22Rv1 (cell line): ENCODE results near the gene SIRT2.

Source experiments
- CTCF ChIP-seq: fragments of 450-650 bp; IDR thresholded peaks from 2 replicates; pipeline ENCODE4 v1.5.1; 2017; ENCODE audit warnings: mild to moderate bottlenecking
- ZFX ChIP-seq: fragments of 450-650 bp; IDR thresholded peaks from 2 replicates; pipeline ENCODE4 v1.6.1; 2017; ENCODE audit warnings: antibody characterized with exemption, borderline replicate concordance

DNA sequence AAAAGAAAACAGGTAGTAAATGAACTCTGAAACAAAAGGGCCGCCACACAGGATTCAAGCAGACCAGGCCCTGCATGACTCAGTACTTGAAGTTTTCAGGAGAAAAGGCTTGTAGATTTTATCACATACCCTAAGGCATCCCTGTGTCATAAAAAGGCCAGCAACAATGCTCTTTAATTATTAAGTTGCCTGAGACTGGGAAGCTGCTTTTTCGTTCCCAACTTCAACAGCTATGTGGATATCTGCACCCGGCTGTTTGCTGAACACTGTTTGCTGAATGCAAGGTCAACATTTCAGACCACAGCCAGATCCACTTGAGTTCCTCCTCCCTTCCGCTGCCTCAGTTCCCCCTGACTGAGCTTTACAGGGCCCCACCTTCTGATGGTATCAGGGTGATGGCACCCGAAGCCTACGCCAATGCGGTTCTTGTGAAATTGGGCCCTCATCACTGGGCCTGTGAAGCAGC lies 61.7 kb downstream of the SIRT2 start:
- no peak for TF ChIP-seq CTCF
- TF ChIP-seq ZFX, result no peak
